WTC11 (cell line): Measurements from ENCODE around the gene BRD4. TPM values are rescaled to one million over a fixed set of nuclear protein-coding genes. Genes with fewer than 3 reads are reported as not detected.

Experiments
- ATAC-seq: fragments of 200-7000 bp; cut with Tn5 transposase; 2 replicates; pipeline ENCODE4 v1.10.0; 2021; ENCODE audit warnings: mild to moderate bottlenecking, moderate library complexity
- CTCF ChIA-PET: fragments of 300-600 bp; sonication (Branson Sonifier 250); formaldehyde crosslinking; loops from one replicate; lab custom pipeline; 2021; ENCODE audit warnings: antibody characterized with exemption; lab: Charles Lee
- POLR2A ChIA-PET: fragments of 350-600 bp; sonication (Branson Sonifier 250); formaldehyde crosslinking; loops from one replicate; lab custom pipeline; 2021; ENCODE audit warnings: antibody characterized with exemption; lab: Charles Lee
- DNase-seq: peaks from one replicate; pipeline ENCODE4 v3.0.0; 2021; ENCODE audit warnings: low spot score
- H3K27ac Mint-ChIP-seq: 2 replicates; pipeline ENCODE4 v1.8.0; 2021; ENCODE audit warnings: mixed read lengths
- H3K27me3 Mint-ChIP-seq: 2 replicates; pipeline ENCODE4 v1.8.0; 2021; ENCODE audit warnings: low read depth, mild to moderate bottlenecking, moderate library complexity, mixed read lengths
- H3K36me3 Mint-ChIP-seq: 2 replicates; pipeline ENCODE4 v1.8.0; 2021; ENCODE audit warnings: mixed read lengths
- H3K4me1 Mint-ChIP-seq: 2 replicates; pipeline ENCODE4 v1.8.0; 2022; ENCODE audit warnings: mixed read lengths
- H3K4me3 Mint-ChIP-seq: 2 replicates; pipeline ENCODE4 v1.8.0; 2021; ENCODE audit warnings: mild to moderate bottlenecking, moderate library complexity, mixed read lengths
- H3K9me3 Mint-ChIP-seq: 2 replicates; pipeline ENCODE4 v1.8.0; 2021; ENCODE audit warnings: mixed read lengths
- CBFB ChIP-seq: sonication (generic); formaldehyde crosslinking; IDR thresholded peaks from 2 replicates; pipeline ENCODE4 v1.8.1; 2022; ENCODE audit warnings: mild to moderate bottlenecking, low read depth, missing genetic modification reagents
- CREB1 ChIP-seq: sonication (generic); formaldehyde crosslinking; IDR thresholded peaks from 2 replicates; pipeline ENCODE4 v1.8.0; 2023; ENCODE audit warnings: mild to moderate bottlenecking, missing genetic modification reagents
- FOXP1 ChIP-seq: sonication (generic); formaldehyde crosslinking; IDR thresholded peaks from 2 replicates; pipeline ENCODE4 v1.8.0; 2022; ENCODE audit warnings: missing genetic modification reagents, mild to moderate bottlenecking, moderate library complexity, borderline replicate concordance
- MXD4 ChIP-seq: fragments of 250-450 bp; sonication (Bioruptor Pico); IDR thresholded peaks from 2 replicates; pipeline ENCODE4 v1.8.0; 2021; ENCODE audit warnings: mild to moderate bottlenecking, moderate library complexity, borderline replicate concordance
- NFATC4 ChIP-seq: fragments of 250-450 bp; sonication (Bioruptor Pico); IDR thresholded peaks from 2 replicates; pipeline ENCODE4 v1.9.0; 2021; ENCODE audit warnings: mild to moderate bottlenecking
- NR1H2 ChIP-seq: sonication (generic); formaldehyde crosslinking; IDR thresholded peaks from 2 replicates; pipeline ENCODE4 v1.9.0; 2021; ENCODE audit warnings: mild to moderate bottlenecking, moderate library complexity, missing genetic modification reagents
- SMAD4 ChIP-seq: sonication (generic); formaldehyde crosslinking; IDR thresholded peaks from 2 replicates; pipeline ENCODE4 v1.8.0; 2022; ENCODE audit warnings: mild to moderate bottlenecking, missing genetic modification reagents
- SP1 ChIP-seq: sonication (generic); formaldehyde crosslinking; conservative IDR thresholded peaks from 2 replicates; pipeline ENCODE4 v1.8.1; 2022; ENCODE audit warnings: missing genetic modification reagents
- TEAD4 ChIP-seq: sonication (generic); formaldehyde crosslinking; IDR thresholded peaks from 2 replicates; pipeline ENCODE4 v1.8.0; 2022; ENCODE audit warnings: mild to moderate bottlenecking, missing genetic modification reagents
- TP53 ChIP-seq: sonication (generic); formaldehyde crosslinking; IDR thresholded peaks from 2 replicates; pipeline ENCODE4 v1.8.1; 2023; ENCODE audit warnings: mild to moderate bottlenecking, missing genetic modification reagents
- ZNF138 ChIP-seq: sonication (generic); formaldehyde crosslinking; conservative IDR thresholded peaks from 2 replicates; pipeline ENCODE4 v1.8.1; 2022; ENCODE audit warnings: mild to moderate bottlenecking, moderate library complexity, missing genetic modification reagents
- ZNF263 ChIP-seq: sonication (generic); formaldehyde crosslinking; IDR thresholded peaks from 2 replicates; pipeline ENCODE4 v1.8.1; 2022; ENCODE audit warnings: low read depth, mild to moderate bottlenecking, moderate library complexity, missing genetic modification reagents
- ZNF396 ChIP-seq: fragments of 250-450 bp; sonication (Bioruptor Pico); IDR thresholded peaks from 2 replicates; pipeline ENCODE4 v1.8.0; 2021; ENCODE audit warnings: mild to moderate bottlenecking, moderate library complexity, borderline replicate concordance
- ZNF671 ChIP-seq: fragments of 250-450 bp; sonication (Bioruptor Pico); IDR thresholded peaks from 2 replicates; pipeline ENCODE4 v1.8.0; 2021; ENCODE audit warnings: mild to moderate bottlenecking
- total RNA-seq: library from RNA; stranded (reverse); gene quantifications from 3 replicates; pipeline ENCODE4 v1.2.3, GENCODE V29; 2021
- TF ChIP-seq, protein P1 (sequence below): fragments of 250-450 bp; sonication (Bioruptor Pico); IDR thresholded peaks from 2 replicates; pipeline ENCODE4 v1.9.0; 2021; ENCODE audit warnings: mild to moderate bottlenecking
- TF ChIP-seq, protein P2 (sequence below): fragments of 250-450 bp; sonication (Bioruptor Pico); IDR thresholded peaks from 2 replicates; pipeline ENCODE4 v1.9.0; 2021; ENCODE audit warnings: mild to moderate bottlenecking, borderline replicate concordance
- TF ChIP-seq, protein P3 (sequence below): sonication (generic); formaldehyde crosslinking; IDR thresholded peaks from 2 replicates; pipeline ENCODE4 v1.8.1; 2022; ENCODE audit warnings: low read depth, mild to moderate bottlenecking, moderate library complexity, missing genetic modification reagents, borderline replicate concordance
- TF ChIP-seq, protein P4 (sequence below): sonication (generic); formaldehyde crosslinking; IDR thresholded peaks from 2 replicates; pipeline ENCODE4 v1.8.1; 2022; ENCODE audit warnings: mild to moderate bottlenecking, missing genetic modification reagents, moderate library complexity, borderline replicate concordance
- TF ChIP-seq, protein P5 (sequence below): sonication (generic); formaldehyde crosslinking; IDR thresholded peaks from 2 replicates; pipeline ENCODE4 v1.8.0; 2023; ENCODE audit warnings: missing genetic modification reagents, mild to moderate bottlenecking, borderline replicate concordance

The BRD4 gene
- total RNA-seq, 1 experiment from 2014 or later, result 128 TPM

DNA sequence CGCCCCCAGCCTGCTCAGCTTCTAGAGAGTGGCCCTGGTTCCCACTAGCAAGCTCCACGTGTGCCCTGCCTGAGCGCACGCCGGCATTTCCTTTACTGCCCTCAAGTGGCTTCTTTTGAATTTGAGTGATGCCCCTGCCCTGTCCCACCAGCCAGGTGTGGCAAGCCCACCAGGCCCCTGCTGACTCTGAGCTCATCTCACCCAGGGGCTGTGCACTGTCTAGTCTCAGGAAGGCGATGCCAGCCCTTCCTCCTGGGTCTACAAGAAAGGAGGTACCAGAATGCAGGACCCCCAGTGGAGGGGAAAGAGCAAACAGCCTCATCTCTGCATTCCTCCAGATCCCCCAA, 82.8 kb downstream of the BRD4 start:
- CTCF ChIA-PET, result interaction anchor here (1.0 to 4.6 kb wide), 7 partner anchors 17 to 158 kb away, joined by 3 to 61 read pairs (median 8); partner anchors contain the start of gene EPHX3
- H3K27me3 Mint-ChIP-seq, result no peaks in the 10 kb centered on the region
- H3K4me3 Mint-ChIP-seq, result no peak overlapping the region
- DNase-seq (no peak), ATAC-seq (no peak)
- TF ChIP-seq, protein P1, sequence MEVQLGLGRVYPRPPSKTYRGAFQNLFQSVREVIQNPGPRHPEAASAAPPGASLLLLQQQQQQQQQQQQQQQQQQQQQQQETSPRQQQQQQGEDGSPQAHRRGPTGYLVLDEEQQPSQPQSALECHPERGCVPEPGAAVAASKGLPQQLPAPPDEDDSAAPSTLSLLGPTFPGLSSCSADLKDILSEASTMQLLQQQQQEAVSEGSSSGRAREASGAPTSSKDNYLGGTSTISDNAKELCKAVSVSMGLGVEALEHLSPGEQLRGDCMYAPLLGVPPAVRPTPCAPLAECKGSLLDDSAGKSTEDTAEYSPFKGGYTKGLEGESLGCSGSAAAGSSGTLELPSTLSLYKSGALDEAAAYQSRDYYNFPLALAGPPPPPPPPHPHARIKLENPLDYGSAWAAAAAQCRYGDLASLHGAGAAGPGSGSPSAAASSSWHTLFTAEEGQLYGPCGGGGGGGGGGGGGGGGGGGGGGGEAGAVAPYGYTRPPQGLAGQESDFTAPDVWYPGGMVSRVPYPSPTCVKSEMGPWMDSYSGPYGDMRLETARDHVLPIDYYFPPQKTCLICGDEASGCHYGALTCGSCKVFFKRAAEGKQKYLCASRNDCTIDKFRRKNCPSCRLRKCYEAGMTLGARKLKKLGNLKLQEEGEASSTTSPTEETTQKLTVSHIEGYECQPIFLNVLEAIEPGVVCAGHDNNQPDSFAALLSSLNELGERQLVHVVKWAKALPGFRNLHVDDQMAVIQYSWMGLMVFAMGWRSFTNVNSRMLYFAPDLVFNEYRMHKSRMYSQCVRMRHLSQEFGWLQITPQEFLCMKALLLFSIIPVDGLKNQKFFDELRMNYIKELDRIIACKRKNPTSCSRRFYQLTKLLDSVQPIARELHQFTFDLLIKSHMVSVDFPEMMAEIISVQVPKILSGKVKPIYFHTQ, result no peak
- TF ChIP-seq, protein P2, sequence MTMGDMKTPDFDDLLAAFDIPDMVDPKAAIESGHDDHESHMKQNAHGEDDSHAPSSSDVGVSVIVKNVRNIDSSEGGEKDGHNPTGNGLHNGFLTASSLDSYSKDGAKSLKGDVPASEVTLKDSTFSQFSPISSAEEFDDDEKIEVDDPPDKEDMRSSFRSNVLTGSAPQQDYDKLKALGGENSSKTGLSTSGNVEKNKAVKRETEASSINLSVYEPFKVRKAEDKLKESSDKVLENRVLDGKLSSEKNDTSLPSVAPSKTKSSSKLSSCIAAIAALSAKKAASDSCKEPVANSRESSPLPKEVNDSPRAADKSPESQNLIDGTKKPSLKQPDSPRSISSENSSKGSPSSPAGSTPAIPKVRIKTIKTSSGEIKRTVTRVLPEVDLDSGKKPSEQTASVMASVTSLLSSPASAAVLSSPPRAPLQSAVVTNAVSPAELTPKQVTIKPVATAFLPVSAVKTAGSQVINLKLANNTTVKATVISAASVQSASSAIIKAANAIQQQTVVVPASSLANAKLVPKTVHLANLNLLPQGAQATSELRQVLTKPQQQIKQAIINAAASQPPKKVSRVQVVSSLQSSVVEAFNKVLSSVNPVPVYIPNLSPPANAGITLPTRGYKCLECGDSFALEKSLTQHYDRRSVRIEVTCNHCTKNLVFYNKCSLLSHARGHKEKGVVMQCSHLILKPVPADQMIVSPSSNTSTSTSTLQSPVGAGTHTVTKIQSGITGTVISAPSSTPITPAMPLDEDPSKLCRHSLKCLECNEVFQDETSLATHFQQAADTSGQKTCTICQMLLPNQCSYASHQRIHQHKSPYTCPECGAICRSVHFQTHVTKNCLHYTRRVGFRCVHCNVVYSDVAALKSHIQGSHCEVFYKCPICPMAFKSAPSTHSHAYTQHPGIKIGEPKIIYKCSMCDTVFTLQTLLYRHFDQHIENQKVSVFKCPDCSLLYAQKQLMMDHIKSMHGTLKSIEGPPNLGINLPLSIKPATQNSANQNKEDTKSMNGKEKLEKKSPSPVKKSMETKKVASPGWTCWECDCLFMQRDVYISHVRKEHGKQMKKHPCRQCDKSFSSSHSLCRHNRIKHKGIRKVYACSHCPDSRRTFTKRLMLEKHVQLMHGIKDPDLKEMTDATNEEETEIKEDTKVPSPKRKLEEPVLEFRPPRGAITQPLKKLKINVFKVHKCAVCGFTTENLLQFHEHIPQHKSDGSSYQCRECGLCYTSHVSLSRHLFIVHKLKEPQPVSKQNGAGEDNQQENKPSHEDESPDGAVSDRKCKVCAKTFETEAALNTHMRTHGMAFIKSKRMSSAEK, result no peak
- TF ChIP-seq, protein P3, sequence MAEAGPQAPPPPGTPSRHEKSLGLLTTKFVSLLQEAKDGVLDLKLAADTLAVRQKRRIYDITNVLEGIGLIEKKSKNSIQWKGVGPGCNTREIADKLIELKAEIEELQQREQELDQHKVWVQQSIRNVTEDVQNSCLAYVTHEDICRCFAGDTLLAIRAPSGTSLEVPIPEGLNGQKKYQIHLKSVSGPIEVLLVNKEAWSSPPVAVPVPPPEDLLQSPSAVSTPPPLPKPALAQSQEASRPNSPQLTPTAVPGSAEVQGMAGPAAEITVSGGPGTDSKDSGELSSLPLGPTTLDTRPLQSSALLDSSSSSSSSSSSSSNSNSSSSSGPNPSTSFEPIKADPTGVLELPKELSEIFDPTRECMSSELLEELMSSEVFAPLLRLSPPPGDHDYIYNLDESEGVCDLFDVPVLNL (CRISPR knock-in tag), result no peak
- POLR2A ChIA-PET, result interaction anchor here (1.1 kb wide), 1 partner anchor 16 kb away, joined by 4 read pairs; no protein-coding TSS in a partner anchor
- no peaks in the 10 kb centered on the region for H3K9me3 Mint-ChIP-seq
- no peak overlapping the region for H3K27ac Mint-ChIP-seq
- peaks cover 16% of the 10 kb centered on the region for H3K4me1 Mint-ChIP-seq
- H3K36me3 Mint-ChIP-seq, result peaks cover 53% of the 10 kb centered on the region

DNA sequence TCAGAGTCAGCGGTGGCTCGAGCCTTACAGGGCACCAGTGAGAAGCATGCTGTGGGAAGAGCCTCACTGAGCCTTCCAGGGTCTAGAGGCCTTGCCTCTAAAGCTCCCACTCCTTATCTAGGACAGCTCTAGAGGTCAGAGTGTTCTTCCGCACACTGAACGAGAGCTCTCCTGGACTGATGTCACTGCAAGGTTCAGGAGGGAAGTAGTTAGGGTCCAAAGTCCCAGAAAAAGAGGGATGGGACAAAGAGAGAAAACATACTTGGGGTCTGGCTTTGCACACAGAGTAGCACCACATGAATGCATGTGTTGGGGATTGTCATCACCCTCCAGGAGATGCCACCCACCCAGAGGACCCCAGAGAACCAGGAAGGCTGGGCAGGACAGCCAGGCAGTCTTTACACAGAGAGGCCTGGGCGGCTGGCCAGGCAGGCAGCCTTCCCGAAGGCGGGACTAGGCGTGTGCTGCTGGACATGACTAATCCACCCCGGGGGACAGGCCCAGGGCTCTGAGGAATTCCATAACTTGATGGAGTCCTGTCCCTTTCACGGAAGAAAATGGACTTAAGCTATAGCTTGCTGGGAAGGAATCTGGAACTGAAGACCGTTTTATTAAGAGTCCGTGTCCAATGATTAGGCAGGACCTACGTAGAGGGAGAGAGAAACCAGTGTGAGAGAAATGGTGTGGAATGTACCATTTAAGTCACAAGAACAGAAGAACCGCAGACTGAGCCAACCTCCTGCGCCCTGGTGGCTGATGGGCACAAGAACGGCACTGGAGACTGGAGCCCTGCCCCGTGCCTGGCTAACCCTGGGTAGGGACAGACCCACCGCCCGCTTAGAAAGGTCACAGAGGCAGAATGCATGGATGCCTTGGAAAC, 83.5 kb downstream of the BRD4 start:
- Mint-ChIP-seq H3K4me3 (no peak overlapping the region), H3K9me3 (no peaks in the 10 kb centered on the region), H3K36me3 (peaks cover 49% of the 10 kb centered on the region), H3K27me3 (no peaks in the 10 kb centered on the region), H3K4me1 (peaks cover 16% of the 10 kb centered on the region), H3K27ac (peak overlapping the region; percentile 49; the same call in 1 of the 2 replicates)
- ChIA-PET POLR2A (interaction anchor here (1.1 kb wide), 1 partner anchor 15 kb away, joined by 4 read pairs; no protein-coding TSS in a partner anchor), CTCF (interaction anchor here (0.5 to 4.6 kb wide), 5 partner anchors 10 to 157 kb away, joined by 3 to 61 read pairs (median 4); partner anchors contain the start of gene EPHX3)
- no peak for ATAC-seq
- no peak for DNase-seq
- TF ChIP-seq TP53 (CRISPR knock-in tag) (no peak), NFATC4 (CRISPR knock-in tag) (no peak), TEAD4 (no peak), FOXP1 (CRISPR knock-in tag) (no peak), MXD4 (CRISPR knock-in tag) (no peak), SP1 (CRISPR knock-in tag) (no peak), CREB1 (CRISPR knock-in tag) (no peak), CBFB (CRISPR knock-in tag) (no peak), ZNF671 (CRISPR knock-in tag) (no peak), ZNF396 (CRISPR knock-in tag) (no peak), ZNF263 (CRISPR knock-in tag) (no peak), ZNF138 (CRISPR knock-in tag) (no peak), NR1H2 (CRISPR knock-in tag) (no peak), SMAD4 (no peak)
- TF ChIP-seq, protein P4, sequence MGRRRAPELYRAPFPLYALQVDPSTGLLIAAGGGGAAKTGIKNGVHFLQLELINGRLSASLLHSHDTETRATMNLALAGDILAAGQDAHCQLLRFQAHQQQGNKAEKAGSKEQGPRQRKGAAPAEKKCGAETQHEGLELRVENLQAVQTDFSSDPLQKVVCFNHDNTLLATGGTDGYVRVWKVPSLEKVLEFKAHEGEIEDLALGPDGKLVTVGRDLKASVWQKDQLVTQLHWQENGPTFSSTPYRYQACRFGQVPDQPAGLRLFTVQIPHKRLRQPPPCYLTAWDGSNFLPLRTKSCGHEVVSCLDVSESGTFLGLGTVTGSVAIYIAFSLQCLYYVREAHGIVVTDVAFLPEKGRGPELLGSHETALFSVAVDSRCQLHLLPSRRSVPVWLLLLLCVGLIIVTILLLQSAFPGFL (CRISPR knock-in tag), result no peak
- TF ChIP-seq, protein P5, sequence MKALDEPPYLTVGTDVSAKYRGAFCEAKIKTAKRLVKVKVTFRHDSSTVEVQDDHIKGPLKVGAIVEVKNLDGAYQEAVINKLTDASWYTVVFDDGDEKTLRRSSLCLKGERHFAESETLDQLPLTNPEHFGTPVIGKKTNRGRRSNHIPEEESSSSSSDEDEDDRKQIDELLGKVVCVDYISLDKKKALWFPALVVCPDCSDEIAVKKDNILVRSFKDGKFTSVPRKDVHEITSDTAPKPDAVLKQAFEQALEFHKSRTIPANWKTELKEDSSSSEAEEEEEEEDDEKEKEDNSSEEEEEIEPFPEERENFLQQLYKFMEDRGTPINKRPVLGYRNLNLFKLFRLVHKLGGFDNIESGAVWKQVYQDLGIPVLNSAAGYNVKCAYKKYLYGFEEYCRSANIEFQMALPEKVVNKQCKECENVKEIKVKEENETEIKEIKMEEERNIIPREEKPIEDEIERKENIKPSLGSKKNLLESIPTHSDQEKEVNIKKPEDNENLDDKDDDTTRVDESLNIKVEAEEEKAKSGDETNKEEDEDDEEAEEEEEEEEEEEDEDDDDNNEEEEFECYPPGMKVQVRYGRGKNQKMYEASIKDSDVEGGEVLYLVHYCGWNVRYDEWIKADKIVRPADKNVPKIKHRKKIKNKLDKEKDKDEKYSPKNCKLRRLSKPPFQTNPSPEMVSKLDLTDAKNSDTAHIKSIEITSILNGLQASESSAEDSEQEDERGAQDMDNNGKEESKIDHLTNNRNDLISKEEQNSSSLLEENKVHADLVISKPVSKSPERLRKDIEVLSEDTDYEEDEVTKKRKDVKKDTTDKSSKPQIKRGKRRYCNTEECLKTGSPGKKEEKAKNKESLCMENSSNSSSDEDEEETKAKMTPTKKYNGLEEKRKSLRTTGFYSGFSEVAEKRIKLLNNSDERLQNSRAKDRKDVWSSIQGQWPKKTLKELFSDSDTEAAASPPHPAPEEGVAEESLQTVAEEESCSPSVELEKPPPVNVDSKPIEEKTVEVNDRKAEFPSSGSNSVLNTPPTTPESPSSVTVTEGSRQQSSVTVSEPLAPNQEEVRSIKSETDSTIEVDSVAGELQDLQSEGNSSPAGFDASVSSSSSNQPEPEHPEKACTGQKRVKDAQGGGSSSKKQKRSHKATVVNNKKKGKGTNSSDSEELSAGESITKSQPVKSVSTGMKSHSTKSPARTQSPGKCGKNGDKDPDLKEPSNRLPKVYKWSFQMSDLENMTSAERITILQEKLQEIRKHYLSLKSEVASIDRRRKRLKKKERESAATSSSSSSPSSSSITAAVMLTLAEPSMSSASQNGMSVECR (CRISPR knock-in tag), result no peak
